Caco-2 (cell line): ENCODE results near the gene EXD3. TPM values are rescaled to one million over a fixed set of nuclear protein-coding genes. Genes with fewer than 3 reads are reported as not detected.

Experiments
- BruUV-seq: library from RNA; stranded (reverse); fragments of 400-500 nt; replicated peaks from 2 replicates; lab custom pipeline; 2021; lab: Mats Ljungman, UMichigan
- CTCF ChIA-PET: fragments of 300-600 bp; sonication (Branson Sonifier 250); formaldehyde crosslinking; loops from one replicate; lab custom pipeline; 2022; ENCODE audit warnings: antibody characterized with exemption; lab: Charles Lee
- POLR2A ChIA-PET: fragments of 300-600 bp; sonication (Branson Sonifier 250); formaldehyde crosslinking; loops from one replicate; lab custom pipeline; 2022; ENCODE audit warnings: antibody characterized with exemption; lab: Charles Lee
- DNase-seq, 2 experiments: peaks; one replicate each; pipeline versions ENCODE4 v3.0.0 to v3.0.0-alpha.2; 2020 to 2022
- H3K27me3 ChIP-seq: replicated peaks from 2 replicates; pipeline ENCODE4 v1.6.0; 2011; ENCODE audit warnings: low read length; ENCODE audit not compliant: control insufficient read depth, insufficient read depth
- H3K36me3 ChIP-seq: 2 replicates; pipeline ENCODE4 v1.5.1; 2011; ENCODE audit warnings: low read length; ENCODE audit not compliant: control insufficient read depth, insufficient read depth
- H3K4me1 ChIP-seq: fragments of 250-450 bp; sonication (Bioruptor Pico); 2 replicates; pipeline ENCODE4 v1.5.1; 2020; ENCODE audit warnings: mild to moderate bottlenecking
- H3K4me3 ChIP-seq: 2 replicates; pipeline ENCODE4 v1.5.1; 2011; ENCODE audit warnings: low read depth, mild to moderate bottlenecking, control low read depth, low read length
- H3K9me3 ChIP-seq: fragments of 250-450 bp; sonication (Bioruptor Pico); 2 replicates; pipeline ENCODE4 v1.5.1; 2020; ENCODE audit warnings: mild to moderate bottlenecking, moderate library complexity
- H3K27ac Mint-ChIP-seq: one replicate; pipeline ENCODE4 v1.8.0; 2022; ENCODE audit warnings: mixed read lengths; ENCODE audit not compliant: unreplicated experiment
- H3K27me3 Mint-ChIP-seq: one replicate; pipeline ENCODE4 v1.8.0; 2022; ENCODE audit warnings: mixed read lengths; ENCODE audit not compliant: insufficient read depth, unreplicated experiment
- H3K36me3 Mint-ChIP-seq: one replicate; pipeline ENCODE4 v1.8.0; 2022; ENCODE audit warnings: mild to moderate bottlenecking, mixed read lengths; ENCODE audit not compliant: insufficient read depth, unreplicated experiment
- H3K4me1 Mint-ChIP-seq: one replicate; pipeline ENCODE4 v1.8.0; 2022; ENCODE audit warnings: low read depth, mixed read lengths; ENCODE audit not compliant: unreplicated experiment
- H3K4me3 Mint-ChIP-seq: one replicate; pipeline ENCODE4 v1.8.0; 2022; ENCODE audit warnings: mild to moderate bottlenecking, moderate library complexity, mixed read lengths; ENCODE audit not compliant: unreplicated experiment
- H3K9me3 Mint-ChIP-seq: one replicate; pipeline ENCODE4 v1.8.0; 2022; ENCODE audit warnings: mixed read lengths; ENCODE audit not compliant: unreplicated experiment
- CTCF ChIP-seq, 2 experiments: fragments of 200-600 bp in 1 of 2; IDR thresholded peaks; 1 replicate in 1 of 2; 2 replicates in 1 of 2; pipeline versions ENCODE4 v1.5.1 to v1.8.0; 2011 to 2022; ENCODE audit warnings: antibody characterized with exemption in 1 of 2, control low read depth in 1 of 2, inconsistent platforms in 1 of 2, low read depth in 1 of 2, low read length in 1 of 2, mild to moderate bottlenecking in 1 of 2, moderate library complexity in 1 of 2; ENCODE audit not compliant: insufficient read depth in 1 of 2, severe bottlenecking in 1 of 2, unreplicated experiment in 1 of 2
- intact Hi-C: fragments of 100-400 bp; cut with micrococcal nuclease; formaldehyde crosslinking; loops from one replicate; pipeline ENCODE4 v1.10.0; 2022; ENCODE audit not compliant: unreplicated experiment
- total RNA-seq: library from RNA; stranded (reverse); gene quantifications from 2 replicates; pipeline ENCODE4 v1.2.3, GENCODE V29; 2022

The EXD3 gene
- total RNA-seq, 1 experiment from 2014 or later = 10.9 TPM

GRCh38 chr9:137429974-137430722 is 7.2 kb upstream of the EXD3 start:
- Histone ChIP-seq H3K9me3 (no peaks in the 10 kb centered on the region), H3K4me3 (no peak overlapping the region), H3K4me1 (peaks cover 3% of the 10 kb centered on the region; the same call in 1 of the 2 replicates), H3K27me3 (no peaks in the 10 kb centered on the region), H3K36me3 (no peaks in the 10 kb centered on the region)
- TF ChIP-seq CTCF (IDR thresholded peaks at IDR 0.05; ENCODE audit: insufficient read depth in 1 of 2, low read depth in 1 of 2, low read length in 1 of 2, severe bottlenecking in 1 of 2, unreplicated experiment in 1 of 2) = no peak
- Mint-ChIP-seq H3K27ac (no peak overlapping the region), H3K36me3 (peaks cover 13% of the 10 kb centered on the region), H3K9me3 (no peaks in the 10 kb centered on the region), H3K4me1 (no peaks in the 10 kb centered on the region), H3K4me3 (no peak overlapping the region), H3K27me3 (no peaks in the 10 kb centered on the region)
- CTCF ChIA-PET = interaction anchor here (0.7 kb wide), 1 partner anchor 357 kb away, joined by 4 read pairs; no protein-coding TSS in a partner anchor
- no TSS peak for BruUV-seq
- POLR2A ChIA-PET = no interaction called here
- peak in 1 of 2 experiments; percentile 73 for DNase-seq
- intact Hi-C loops = no loop called here

GRCh38 chr9:137429546-137429890 is 6.6 kb upstream of the EXD3 start:
- Mint-ChIP-seq H3K4me3 (no peak overlapping the region), H3K9me3 (no peaks in the 10 kb centered on the region), H3K4me1 (peaks cover 4% of the 10 kb centered on the region), H3K27me3 (no peaks in the 10 kb centered on the region), H3K36me3 (peaks cover 11% of the 10 kb centered on the region), H3K27ac (no peak overlapping the region)
- H3K4me1 ChIP-seq = peaks cover 10% of the 10 kb centered on the region
- ChIA-PET POLR2A (no interaction called here), CTCF (no interaction called here)
- no TSS peak for BruUV-seq
- H3K36me3 ChIP-seq = no peaks in the 10 kb centered on the region
- no peak for DNase-seq
- H3K27me3 ChIP-seq = no peaks in the 10 kb centered on the region
- TF ChIP-seq CTCF (IDR thresholded peaks at IDR 0.05; ENCODE audit: insufficient read depth in 1 of 2, low read depth in 1 of 2, low read length in 1 of 2, severe bottlenecking in 1 of 2, unreplicated experiment in 1 of 2) = no peak
- no peaks in the 10 kb centered on the region for H3K9me3 ChIP-seq
- intact Hi-C loops = no loop called here
- H3K4me3 ChIP-seq = no peak overlapping the region

GRCh38 chr9:137428841-137429545 is 6.0 kb upstream of the EXD3 start:
- intact Hi-C loops = loop anchor here (1.0 kb wide), 1 partner anchor 16 kb away; no protein-coding TSS in a partner anchor
- BruUV-seq = no TSS peak

More at GRCh38 chr9:137428841-137429545, 6.0 kb upstream of the EXD3 start:
- no peak for DNase-seq
- ChIA-PET POLR2A (no interaction called here), CTCF (no interaction called here)
- H3K27ac Mint-ChIP-seq = no peak overlapping the region
- H3K27me3 Mint-ChIP-seq = no peaks in the 10 kb centered on the region
- Histone ChIP-seq H3K9me3 (no peaks in the 10 kb centered on the region), H3K36me3 (no peaks in the 10 kb centered on the region), H3K4me1 (peaks cover 15% of the 10 kb centered on the region), H3K27me3 (no peaks in the 10 kb centered on the region), H3K4me3 (no peak overlapping the region)
- H3K36me3 Mint-ChIP-seq = peaks cover 9% of the 10 kb centered on the region
- peaks cover 6% of the 10 kb centered on the region for H3K4me1 Mint-ChIP-seq
- H3K4me3 Mint-ChIP-seq = no peak overlapping the region
- H3K9me3 Mint-ChIP-seq = no peaks in the 10 kb centered on the region
- no peak for TF ChIP-seq CTCF (IDR thresholded peaks at IDR 0.05; ENCODE audit: insufficient read depth in 1 of 2, low read depth in 1 of 2, low read length in 1 of 2, severe bottlenecking in 1 of 2, unreplicated experiment in 1 of 2)
